Activated CD4-positive, alpha-beta T cell treated with anti-CD3 and anti-CD28 coated beads, Interleukin-2, amount 50 U/mL, for 1 hour (primary cell): ENCODE measurements around the gene ZSCAN22.
A peak's percentile ranks its signal among the peaks of the same experiment; 100 is the strongest.
"Not testable (repeated sequence)": the region's sequence is repeated elsewhere in the genome, so short reads cannot be mapped to it uniquely, and the experiment has no call there.

Experiments used
- DNase-seq: peaks from one replicate; pipeline ENCODE4 v3.0.0-alpha.2; 2020

ZSCAN22 gene

GRCh38 chr19:58326914-58327726 lies at the start of gene ZSCAN22:
Gene ZSCAN22 (plus strand): TSS chr19:58326994. CDS start chr19:58334803, 7,809 bp downstream.
- peak; percentile 87 for DNase-seq

DNA sequence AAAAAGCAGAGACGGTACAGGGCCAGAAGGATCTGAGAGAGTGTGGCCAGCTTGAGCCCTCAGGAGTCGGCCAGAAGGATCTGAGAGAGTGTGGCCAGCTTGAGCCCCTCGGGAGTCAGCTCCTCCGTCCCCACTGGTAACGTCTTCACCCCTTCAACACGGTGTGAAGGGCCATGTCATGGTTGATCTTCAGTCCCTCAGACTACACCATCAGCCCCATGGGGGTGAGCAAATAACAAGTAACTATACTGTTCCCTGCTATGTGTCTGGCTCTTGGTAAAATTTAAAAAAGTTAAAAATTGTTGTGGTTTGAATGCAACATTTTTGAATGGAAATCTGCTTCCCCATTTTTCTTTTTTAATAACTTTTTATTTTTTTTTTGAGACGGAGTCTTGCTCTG lies 49.6 kb upstream of the ZSCAN22 start:
- no peak for DNase-seq

GRCh38 chr19:58277748-58278540 lies 48.9 kb upstream of the ZSCAN22 start:
- no peak for DNase-seq

DNA sequence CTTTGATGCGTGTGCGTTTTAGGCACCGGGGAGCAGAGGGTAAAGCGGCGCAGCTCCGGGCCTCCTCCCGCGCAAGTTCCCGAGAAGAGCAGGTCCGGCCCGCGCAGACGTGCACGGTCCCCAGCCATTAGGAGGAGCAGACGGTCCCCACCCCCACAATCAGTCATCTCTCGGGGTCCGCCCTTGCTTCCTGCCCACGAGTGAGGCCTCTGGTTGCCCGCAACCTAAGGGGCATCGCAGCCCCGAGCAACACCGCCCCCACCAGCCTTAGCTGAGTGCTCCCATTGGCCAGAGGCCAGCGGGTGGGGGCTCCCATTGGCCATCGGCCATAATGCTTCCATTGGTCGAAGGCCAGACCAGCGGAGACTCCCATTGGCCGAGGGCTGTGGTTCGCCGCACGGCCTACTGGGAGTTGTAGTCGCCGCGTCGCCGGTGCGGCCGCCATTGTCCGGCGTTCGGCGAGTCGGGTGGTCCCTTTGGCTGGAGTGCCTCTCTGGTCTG lies 48.2 kb upstream of the ZSCAN22 start, which contains the start of gene ZNF8:
Gene ZNF8, plus strand, starts transcription at position 415 of the 501 bp plus-strand sequence. CDS start 127 bp downstream, outside the sequence.
- DNase-seq = peak; percentile 95

DNA sequence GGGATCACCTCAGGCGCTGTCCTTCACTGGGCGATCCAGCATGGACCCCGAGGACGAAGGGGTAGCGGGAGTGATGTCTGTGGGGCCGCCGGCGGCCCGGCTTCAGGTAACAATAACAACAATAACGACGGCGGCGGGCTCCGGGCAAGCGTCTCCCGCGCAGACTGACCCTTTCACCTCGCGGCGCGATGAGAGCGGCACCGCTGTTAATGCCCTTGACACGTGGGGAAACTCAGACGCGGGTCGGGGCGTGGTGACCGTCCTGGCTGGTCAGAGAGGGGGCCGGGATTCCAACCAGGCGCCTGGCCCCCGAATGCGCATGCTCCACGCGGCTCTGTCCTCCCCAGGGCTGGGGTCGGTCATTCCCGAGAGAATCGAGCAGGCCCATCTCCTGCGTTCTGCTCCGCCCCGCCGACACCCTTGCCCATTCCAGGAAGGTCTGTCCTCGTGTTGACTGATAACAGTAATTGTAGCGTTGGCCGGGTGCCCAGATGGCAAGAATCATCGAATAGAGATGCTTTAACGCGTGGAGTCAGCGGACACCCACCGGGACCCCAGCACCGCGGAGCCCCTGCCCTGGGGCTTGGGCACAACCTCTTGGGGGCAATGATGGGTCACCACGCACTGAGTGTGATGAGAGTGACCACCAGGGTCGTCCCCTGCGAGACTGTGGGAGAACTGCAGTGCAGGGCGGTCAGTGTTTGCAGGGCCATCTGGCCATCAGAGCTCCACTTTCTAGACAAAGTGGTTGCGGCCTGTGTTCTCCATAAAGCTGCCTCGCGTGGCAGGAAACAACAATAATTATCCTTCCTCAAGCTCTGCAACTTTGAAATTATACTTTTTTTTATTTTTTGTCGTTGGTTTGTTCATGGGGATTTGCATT lies 47.5 kb upstream of the ZSCAN22 start:
- DNase-seq = peak; percentile 15

GRCh38 chr19:58279925-58280316 lies 46.9 kb upstream of the ZSCAN22 start:
- no peak for DNase-seq

DNA sequence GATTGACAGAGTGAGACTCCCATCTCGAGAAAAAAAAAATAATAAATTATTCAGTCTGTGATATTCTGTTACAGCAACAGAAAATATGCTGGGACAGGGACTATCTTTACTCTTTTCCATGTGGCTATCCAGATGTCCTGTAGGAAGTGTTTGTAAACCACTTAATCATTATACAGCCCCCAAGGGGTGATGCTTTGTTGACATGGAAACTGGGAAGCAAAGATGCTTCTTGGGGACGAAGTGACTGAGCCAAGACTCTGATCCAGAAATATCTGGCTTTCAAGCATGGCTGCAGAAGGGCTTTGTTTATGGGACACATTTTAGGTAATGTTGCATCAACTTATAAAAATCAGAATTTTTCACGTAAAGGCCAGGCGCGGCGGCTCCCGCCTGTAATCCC lies 42.6 kb upstream of the ZSCAN22 start:
- DNase-seq = no peak

DNA sequence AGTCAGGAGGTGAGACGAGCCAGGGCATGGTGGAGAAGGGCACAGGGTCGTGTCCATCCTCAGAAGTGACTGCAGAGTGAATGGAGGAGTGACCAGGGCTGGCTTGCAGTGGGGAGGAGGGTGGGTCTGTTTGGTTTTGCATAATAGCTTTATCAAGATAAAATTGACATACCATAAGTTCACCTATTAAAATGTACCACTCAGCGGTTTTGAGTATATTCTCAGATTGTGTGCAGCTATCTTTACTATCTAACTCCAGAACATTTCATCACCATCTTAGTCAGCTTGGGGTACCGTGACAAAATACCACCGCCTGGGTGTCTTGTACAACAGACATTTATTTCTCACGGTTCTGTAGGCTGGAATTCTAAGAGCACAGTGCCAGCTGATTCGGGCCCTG lies 34.9 kb upstream of the ZSCAN22 start:
- DNase-seq = no peak

- no peak for DNase-seq
Observed at GRCh38 chr19:58294743-58295374, 31.9 kb upstream of the ZSCAN22 start.

GRCh38 chr19:58296104-58296503 lies 30.7 kb upstream of the ZSCAN22 start:
- no peak for DNase-seq

- DNase-seq = no peak
Observed at GRCh38 chr19:58300620-58301019, 26.2 kb upstream of the ZSCAN22 start.

DNA sequence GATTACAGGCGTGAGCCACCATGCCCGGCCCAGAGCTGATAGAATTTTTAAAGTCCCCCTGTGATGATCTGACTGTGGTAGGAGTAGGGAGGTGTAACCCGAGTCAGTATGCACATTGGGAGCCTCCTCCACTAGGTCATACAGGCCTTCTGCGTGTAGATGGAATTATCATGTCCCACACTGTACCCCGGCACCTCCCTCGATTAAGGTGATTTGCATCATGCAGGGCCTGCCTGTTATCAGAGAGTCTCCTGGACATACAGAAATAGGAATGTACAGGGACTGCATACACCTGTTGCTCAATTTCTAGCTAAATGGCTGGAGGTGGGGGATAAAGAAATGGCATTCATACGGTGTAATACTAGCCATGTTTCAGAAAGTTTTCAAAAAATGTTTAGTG lies 22.5 kb upstream of the ZSCAN22 start:
- no peak for DNase-seq

DNA sequence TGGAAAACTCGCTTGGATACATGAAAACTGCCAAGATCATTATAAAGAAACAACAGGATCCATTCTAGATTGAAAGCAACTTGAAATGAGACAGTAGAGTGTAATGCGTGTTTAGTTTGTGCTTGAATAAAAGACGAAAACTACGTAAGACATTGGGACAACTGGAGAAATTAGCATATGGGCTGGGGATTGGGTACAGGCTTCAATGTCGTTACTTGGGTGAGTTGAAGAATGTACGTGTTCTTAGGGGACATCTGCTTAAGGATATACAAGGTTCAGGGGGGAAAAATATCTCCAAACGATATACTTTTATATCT lies 22.1 kb upstream of the ZSCAN22 start:
- no peak for DNase-seq

- peak; percentile 89 for DNase-seq
Observed at GRCh38 chr19:58305065-58305931, 21.5 kb upstream of the ZSCAN22 start, which contains the start of gene ERVK3-1. Gene ERVK3-1 (plus strand): TSS chr19:58305377. CDS start chr19:58312169, 6,792 bp downstream.

- no peak for DNase-seq
Observed at GRCh38 chr19:58305932-58306323, 20.9 kb upstream of the ZSCAN22 start.

GRCh38 chr19:58307736-58308135 lies 19.1 kb upstream of the ZSCAN22 start:
- no peak for DNase-seq

GRCh38 chr19:58310685-58311084 lies 16.1 kb upstream of the ZSCAN22 start:
- DNase-seq = not testable (repeated sequence)

- no peak for DNase-seq
Observed at GRCh38 chr19:58311345-58311865, 15.4 kb upstream of the ZSCAN22 start.

DNA sequence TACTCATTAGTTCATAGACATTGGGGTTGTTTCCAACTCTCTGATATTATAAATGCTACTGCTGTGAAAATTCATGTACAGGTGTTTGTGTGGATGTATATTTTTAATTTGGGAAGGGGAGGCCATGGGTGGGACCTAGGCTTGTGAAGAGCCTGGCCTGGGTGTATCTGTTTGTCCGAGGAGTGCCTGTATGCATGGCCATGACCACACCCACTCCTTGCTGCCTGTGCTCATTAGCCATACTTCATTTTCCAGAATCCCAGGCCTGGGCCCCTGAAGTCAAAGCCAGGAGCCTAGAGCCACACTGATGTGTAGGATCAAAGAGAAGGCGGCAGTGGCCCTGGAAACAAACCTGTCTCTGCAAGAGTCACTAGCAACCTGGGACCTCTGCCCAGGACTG lies 11.2 kb upstream of the ZSCAN22 start:
- DNase-seq = no peak

- DNase-seq = no peak
Observed at GRCh38 chr19:58317476-58318072, 9.2 kb upstream of the ZSCAN22 start.

- DNase-seq = no peak
Observed at GRCh38 chr19:58318297-58318696, 8.5 kb upstream of the ZSCAN22 start.
